Measurements from ENCODE around the gene SLC36A4.

GRCh38 chr11:93118276-93118675 is 79.5 kb downstream of the SLC36A4 start:
- TF ChIP-seq, protein P1, sequence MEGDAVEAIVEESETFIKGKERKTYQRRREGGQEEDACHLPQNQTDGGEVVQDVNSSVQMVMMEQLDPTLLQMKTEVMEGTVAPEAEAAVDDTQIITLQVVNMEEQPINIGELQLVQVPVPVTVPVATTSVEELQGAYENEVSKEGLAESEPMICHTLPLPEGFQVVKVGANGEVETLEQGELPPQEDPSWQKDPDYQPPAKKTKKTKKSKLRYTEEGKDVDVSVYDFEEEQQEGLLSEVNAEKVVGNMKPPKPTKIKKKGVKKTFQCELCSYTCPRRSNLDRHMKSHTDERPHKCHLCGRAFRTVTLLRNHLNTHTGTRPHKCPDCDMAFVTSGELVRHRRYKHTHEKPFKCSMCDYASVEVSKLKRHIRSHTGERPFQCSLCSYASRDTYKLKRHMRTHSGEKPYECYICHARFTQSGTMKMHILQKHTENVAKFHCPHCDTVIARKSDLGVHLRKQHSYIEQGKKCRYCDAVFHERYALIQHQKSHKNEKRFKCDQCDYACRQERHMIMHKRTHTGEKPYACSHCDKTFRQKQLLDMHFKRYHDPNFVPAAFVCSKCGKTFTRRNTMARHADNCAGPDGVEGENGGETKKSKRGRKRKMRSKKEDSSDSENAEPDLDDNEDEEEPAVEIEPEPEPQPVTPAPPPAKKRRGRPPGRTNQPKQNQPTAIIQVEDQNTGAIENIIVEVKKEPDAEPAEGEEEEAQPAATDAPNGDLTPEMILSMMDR (IDR thresholded peaks at IDR 0.05) = no peak
- TF ChIP-seq EZH2phosphoT487 (IDR thresholded peaks at IDR 0.05) (no peak), EZH2 (IDR thresholded peaks at IDR 0.05) (no peak)
